Measurements from ENCODE around the gene SENP5.

DNA sequence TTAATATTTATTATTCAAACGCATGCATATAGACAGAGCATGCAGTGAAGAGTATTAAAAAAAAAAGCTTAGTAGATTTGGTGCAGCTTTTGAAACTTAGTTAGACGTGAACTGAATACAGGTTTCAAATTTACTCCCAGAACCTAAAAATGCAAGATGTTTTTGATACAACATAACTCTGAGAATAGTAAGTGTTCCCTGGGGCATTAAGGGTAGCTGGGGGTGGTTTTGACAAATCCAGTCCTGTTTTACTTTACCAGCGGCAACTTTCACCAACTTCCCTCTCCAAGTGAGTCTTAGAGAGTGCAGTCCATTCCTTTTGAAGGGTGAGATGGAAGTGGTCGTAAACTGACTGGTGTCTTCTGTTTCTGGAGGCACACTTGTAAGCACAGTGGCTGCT lies 63.4 kb downstream of the SENP5 start:
- TF ChIP-seq CTCF (conservative IDR thresholded peaks at IDR 0.05; ENCODE audit: low read length): no peak
- no peak for TF ChIP-seq EZH2phosphoT487 (IDR thresholded peaks at IDR 0.05; ENCODE audit: borderline replicate concordance)

Measured in Loucy (cell line).